NK-92 treated with Interleukin-12 subunit alpha and Interleukin-12 subunit beta, amount 100 ng/mL, for 24 hours (cell line): ENCODE results near the gene GNAO1.

Source experiments
- DNase-seq: peaks from one replicate; lab custom pipeline; 2025; lab: John Stamatoyannopoulos, UW

Gene GNAO1

DNA sequence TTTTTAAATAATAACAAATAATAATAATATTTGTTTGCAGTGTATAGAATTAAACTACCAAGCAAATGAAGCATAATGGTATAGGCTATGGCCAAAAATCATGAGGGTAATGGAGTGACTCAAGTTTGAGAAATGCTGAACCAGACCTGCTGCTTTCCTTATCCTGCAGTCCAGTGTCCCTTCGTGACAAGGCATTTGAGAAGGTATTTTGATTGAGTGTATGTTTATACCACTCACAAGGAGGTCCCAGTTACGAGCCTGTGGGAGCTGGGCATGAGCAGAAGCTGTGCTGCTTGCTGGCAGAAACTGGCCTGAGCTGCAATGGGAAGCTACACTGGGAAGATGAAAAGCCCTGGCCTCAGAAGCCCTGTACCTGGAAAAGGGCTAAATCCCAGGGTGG is 50.3 kb downstream of the GNAO1 start:
- DNase-seq: no peak

DNA sequence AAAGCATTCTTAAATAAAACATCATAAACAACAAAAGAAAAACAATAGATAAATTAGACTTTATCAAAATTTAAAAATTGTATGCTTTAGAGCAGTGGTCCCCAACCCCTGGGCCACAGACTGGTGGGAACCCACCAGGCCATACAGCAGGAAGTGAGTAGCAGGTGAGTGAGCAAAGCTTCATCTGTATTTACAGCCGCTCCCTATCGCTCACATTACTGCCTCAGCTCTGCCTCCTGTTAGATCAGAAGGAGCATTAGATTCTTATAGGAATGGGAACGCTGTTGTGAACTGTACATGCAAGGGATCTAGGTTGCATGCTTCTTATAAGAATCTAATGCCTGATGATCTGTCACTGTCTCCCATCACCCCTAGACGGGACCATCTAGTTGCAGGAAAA is 51.5 kb downstream of the GNAO1 start:
- DNase-seq: no peak

DNA sequence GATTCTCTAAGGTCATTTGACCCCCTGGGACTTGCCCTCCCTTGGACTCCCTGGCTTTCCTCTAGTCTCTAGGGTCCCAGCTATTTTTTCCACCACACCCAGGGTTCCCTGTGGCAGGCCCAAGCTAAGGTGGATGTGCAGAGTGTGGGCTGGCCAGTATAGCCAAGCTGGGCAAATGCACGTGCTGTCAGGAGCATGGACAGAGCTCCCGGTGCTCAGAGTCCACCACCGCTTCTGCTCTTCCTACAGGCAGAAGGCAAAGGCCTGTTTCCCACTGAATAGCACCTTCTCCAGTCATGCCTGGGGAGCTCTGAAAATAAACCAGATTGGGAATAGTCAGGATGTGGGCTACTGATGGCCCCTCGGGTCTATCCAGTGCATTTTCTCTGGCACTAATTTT is 53.3 kb downstream of the GNAO1 start:
- no peak for DNase-seq

DNA sequence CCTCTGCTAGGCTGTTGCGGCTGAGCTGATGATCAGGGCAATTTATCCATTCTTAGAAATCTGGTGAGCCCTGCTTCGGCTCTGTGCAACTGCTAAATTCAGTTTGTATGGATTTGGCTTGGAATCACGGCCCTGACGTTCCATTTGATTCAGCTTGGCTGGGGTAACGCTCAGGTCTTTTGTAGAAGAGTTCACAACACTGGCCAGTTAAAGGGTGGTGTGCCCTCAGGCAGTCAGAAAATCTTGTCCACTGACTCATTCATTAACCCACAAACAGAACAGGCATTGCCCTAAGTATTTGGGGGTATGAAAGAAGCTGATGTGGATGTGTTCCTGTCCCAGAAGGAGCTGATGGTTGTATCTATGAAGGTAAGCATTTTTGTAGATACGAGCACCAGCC is 53.9 kb downstream of the GNAO1 start:
- no peak for DNase-seq

DNA sequence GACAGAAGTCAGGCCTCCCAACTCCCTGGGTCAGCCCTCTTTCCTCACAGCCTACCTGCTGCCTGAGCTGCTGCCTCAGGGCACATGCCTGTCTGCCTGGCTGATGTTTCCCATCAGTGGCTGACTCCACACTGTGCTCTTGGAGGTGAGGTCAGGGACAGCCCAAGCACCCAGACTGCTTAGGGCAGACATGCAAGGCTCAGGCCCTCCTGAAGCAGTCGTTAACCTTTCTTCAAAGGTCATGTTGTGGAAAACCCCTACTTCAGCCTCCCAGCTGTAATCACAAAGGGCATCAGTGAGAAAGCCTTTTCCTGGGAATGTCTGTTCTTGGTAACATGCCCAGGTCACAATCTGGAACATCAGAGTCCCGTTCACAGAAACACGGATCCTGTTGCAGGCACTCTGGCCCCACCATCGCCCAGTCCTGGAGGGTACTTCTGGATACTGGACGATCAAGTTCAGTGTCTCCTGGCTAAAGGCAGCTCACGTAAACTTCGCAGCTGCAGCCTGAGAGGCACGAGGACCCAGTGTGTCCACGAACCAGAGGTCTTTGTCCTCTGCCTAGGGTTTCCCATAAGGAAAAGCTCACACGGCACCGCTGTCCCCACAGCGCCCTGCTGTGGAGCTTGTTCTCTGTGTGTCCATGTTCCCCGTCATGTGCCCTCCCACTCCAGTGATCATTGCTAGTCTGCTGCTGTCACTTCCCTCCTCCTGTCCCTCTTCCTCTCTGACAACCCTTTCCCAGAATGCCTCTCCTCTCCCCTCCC is 54.9 kb downstream of the GNAO1 start:
- no peak for DNase-seq

DNA sequence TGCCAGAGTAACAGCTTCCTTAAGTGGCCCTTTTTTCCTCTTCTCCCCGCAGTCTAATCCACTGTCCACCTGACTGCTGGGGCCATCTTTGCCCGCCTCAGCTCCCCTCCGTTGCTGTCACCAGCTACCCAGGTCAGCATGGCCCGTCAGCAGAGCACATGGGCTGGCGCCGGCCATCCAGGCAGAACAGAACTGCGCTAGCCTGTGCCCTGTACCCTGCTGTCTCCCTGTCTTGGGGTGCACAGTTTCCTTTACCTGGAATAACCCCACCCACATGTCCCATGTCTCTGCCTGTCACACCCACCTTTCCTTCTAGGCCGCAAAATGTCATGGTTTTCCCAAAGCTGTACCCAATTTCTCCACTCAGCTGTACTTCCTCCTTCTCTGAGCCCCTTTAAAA is 55.7 kb downstream of the GNAO1 start:
- no peak for DNase-seq

DNA sequence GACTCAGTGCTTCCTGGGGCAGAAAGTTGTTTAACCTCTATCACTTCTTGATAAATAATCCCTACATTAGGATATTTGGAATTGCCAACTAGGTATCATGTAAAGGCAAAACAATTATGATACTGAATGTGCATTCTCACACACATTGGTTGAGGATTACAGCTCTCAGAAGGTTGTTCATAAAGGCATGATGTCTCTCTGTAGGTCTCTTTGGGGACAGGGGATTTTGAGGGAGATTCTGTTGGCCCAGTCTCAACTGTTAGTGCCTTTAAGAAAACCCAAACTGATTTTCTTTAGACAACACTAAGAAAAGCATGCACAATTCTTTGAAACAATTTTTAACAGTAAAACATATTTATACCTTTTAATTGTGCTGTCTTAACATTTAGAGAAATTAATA is 56.5 kb downstream of the GNAO1 start:
- DNase-seq: no peak

DNA sequence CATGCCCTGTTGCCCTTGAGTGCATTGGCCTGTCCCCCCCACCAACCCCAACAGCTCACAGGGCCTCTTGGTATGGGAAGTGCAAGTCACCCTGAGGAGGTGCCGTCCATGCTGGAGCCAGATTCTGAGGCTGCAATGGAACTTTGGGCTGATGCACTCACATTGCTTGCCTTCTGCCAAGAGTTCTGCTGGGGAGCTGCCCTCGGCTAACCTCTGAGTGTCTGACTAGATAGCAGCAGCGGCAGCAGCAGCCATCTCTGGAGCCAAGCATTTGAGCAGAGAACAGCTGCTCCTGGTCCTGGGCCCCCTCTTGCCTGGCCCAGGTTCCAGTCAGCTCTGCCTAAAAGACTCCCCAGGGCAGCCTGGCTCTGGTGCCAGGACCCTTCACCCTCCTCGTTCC is 61.5 kb downstream of the GNAO1 start:
- no peak for DNase-seq

DNA sequence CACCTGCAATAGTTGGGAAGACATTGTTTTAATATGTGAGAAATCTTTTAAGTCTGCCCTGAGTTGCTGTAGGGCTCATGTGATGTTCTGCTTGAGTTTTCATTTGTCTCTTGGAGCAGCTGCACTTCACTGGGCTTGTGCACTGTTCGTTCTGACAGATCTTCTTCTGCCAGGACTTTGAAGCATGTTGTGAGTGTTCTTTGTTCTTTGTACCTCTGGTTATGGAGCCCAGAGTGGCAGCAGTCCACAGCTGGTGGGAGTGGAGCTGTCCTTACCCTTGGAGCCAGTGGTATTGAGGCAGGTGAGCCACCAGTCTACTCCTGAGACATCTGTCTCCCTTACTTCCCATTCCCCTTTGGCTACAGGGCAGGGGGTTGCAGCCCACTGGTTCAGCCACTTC is 64.6 kb downstream of the GNAO1 start:
- DNase-seq: no peak

DNA sequence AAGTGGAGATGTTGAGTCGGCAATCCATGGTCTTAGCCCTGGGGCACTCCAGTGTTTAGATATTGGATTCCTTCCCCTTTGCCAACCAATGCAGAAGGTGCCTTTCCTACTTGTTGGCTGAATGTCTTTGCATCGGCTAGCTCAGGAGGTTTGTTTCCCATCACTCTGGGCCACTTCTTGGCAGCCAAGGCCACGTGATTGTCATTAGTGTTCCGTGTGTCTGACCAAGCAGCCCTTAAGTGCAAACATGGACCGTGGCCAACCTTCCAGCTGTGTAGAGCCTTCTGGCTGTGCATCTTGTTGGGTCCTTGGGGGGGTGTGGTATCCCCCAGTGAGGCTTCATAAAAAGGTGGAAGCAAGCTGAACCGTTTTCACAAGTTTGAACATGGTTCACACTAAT is 66.0 kb downstream of the GNAO1 start:
- DNase-seq: no peak

DNA sequence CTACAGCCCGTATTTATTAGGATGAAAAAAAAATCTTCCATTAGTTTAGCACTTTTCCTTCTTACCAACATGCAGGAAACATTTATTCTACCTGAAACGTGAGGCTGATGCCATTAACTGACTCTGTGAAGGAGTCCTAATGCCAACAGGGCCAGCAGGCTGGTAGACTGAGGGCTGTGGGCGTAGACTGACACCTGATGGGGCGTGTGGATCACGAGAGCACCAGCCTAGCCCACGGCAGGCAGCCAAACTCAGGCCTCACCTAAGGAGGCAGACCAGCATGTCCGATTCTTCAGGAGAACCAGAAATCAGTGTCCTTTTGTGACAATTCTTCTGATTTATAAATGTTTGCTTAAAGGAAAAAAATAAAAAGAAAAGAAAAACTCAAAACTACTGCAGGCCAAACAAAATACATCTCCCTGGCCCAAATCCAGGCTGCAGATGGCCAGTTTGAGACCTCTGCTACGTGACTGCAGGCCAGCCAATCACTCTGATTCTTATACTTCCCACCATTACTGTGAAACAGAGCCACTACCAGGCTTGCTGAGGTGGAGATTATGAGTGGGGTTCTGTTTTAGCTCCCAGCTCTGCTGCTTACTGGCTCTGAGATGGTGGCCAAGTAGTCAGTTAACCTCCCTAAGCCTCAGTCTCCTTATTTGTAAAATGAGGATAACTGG is 66.5 kb downstream of the GNAO1 start:
- no peak for DNase-seq

DNA sequence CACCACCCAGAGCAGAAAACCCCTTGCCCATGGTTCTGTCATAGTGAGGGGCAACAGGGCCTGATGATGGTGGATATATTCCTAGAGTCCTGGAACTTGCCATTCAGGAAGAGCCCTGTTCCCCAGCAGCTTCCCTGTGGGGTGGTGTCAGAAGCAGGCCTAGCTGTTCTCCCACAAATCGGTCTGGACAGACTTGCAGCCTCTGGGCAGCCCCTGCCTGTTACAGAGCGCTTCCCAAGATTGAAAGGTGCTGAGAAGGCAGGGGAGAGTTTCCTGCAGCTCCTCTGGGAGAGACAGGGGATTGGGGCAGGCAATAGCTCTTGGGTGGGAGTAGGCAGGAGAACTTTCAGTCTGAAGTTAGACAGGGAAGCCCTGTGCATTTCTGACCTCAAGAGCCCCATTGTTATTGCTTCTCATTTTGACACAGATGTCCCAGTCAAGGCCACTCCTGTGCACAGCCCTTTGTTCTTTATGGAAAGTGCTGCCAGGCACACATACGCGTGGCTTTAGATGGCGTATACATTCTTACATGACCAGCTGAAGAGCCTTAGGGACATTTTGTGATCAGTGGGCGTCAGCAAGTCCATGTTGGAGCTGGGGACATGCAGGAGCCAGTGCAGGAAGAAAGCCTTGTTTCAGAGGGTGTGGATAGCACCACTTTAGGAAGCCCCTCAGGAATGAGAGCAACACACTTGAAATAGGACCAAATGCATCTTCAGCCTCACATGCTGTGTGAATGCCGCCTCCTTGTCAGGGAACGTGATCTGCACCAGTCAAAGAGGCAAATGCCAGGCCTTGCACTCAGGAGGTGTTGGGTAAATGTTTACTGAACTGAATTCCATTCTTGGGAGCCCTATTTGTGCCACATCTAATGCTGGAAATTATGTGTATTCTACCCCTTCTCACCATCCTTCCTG is 67.5 kb downstream of the GNAO1 start:
- DNase-seq: no peak

DNA sequence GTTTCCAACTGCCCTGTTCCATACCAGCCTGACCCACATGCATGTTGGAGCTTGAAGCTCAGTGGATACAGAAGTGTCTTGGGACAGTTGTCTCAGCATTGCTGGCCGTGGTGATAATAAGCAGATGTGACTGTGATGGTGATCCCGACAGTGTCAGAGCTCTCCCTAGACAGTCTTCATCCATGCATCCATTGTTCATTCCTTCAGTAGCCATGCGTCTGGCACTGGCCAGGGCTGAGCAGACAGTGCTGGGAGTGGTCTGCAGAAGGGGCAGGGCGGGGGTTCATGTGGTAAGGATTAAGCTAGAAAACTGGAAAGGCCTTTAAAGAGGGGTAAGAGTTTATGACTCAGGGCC is 68.1 kb downstream of the GNAO1 start:
- no peak for DNase-seq

DNA sequence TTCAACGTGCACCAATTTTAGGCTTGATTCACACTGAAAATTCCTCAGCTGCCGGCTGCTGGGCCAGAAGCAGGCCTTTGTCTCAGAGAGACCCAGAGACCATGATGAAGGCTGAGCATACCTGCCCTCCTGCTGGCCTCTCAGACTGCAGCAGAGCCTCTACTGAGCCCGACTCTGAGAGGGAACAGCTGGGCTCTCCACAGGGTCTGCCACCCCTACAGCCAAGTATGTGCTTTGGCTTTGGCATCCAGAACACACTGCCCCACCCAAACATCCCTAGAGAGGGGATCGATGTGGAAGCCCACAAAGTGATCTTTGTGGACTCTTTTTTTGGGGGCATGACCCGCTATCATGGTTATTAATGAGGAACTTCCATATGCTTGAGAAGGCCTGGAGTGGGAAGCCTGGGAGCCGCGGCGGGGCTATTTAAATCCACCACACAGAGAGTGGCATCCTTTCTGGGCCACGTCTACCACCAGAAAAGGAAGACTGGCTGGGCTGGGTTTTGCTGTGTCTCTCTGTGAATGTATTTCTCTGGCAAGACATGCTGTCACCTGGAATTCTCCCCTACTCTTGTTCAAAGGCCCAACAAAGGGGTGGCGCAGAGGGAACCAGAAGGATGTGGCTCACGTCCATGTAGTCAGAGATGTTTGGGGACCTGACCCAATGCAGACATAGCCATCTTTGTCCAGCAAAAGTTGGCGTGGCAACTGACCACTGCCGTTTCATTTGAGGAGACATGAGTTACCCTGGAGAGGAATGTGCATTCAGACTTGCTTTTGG is 69.3 kb downstream of the GNAO1 start:
- DNase-seq: no peak

DNA sequence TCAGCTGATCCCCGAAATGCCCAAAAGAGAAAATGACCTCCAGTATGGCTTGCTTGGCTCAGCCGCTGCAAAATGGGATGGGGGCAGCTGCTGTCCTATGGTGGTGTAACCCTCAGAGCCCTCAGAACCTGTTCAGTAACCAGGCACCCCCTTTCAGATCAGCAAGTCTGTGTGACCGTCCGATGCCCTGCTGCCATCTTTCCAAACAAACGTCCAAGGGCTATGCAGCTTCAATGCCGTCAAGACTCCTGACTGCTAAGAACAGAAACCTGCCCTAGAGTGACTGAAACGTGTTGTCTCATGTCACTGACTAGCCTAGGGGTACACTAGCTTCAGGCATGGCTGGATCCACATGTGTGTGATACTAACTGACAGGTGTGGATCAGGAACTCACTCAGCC is 70.4 kb downstream of the GNAO1 start:
- DNase-seq: no peak

DNA sequence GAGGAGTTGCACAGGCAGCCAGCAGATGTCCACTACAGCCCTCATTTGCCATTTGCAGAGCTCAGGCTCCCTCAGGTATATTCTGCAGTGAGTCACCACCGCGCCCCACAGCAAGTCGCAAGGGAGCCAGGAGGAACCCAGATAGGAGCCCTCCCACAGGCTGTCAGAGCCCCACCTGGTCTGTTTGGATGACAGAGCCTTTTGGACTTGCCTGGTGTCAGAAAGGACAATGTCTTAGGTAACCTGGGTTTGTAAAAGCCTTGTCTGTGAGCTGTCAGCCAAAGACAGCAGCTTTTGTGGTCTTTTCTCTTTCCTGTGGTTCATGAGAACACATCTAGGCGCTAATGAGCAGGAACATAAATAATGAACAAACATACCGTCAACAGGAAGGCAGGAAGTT is 70.9 kb downstream of the GNAO1 start:
- peak; percentile 46 for DNase-seq

DNA sequence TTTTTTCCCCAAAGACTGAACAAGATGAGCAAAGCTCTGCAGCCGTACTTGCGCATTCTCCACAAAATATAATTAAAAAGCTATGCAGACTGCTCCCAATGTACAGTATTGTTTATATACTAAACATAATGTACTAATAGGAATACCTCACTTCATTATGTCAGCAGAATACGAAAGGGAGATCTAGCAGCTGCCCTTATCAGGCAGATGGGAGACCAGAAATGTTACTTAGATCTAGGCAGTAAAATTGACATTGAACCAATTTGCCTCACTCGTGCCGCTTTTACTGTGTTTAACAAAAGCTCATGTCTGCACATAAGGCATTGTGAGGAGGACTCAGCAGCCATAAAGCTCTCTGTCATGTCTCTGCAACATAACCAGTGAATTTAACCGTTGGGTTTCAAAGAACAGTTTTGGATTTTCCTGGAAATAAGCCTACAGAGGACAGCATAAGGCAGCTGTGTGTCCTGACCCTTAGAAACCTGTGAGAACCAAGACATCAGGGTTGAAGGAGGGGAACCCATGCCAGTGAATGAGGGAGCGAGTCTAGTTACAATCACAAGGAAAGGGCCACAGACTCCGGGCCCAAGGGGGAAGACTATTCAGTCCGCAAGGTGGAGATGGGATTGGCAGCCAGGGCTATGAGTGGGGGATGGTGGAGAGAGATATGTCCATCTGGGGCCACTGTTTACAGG is 71.4 kb downstream of the GNAO1 start:
- DNase-seq: no peak

DNA sequence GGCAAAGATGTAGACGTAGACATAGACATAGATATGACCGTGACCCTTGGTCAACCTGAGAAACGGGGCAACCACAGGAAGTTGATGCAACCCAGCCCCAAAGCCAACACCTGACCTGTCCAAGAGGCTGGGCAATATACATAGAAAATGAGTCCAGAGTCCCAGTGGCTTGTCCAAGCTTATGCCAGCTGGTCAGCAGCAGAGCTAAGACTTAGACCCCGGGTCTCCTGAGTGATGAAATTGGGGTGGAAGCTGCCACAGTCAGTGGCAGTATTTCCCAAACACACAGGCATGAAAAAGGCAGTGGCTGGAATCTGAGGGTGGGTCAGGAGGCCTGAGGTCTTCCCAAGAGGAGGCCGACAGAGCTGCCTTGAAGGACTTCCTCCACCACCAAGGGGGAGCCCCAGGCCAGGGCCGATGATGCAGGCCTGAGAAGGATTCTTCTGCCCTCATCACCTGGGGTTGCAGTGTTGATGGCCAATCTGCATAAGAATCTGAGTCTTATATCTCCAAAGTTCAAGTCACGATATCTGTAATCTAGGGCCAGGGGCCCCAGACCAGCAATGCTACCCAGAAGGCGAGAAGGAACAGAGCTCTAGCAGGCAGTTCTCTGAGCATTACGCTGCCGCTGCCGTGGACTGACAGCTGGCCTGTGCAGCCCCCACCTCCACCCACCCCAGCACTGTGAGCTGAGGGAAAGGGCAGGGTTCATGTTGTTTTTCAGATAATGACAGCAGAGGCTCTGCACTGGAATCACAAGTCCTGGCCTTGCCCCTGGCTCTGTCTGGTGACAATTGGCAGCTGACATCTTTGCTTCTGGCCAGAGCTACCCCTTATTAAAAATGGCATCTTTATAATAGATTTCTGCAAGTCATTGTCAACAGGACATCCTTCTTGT is 72.7 kb downstream of the GNAO1 start:
- DNase-seq: no peak

DNA sequence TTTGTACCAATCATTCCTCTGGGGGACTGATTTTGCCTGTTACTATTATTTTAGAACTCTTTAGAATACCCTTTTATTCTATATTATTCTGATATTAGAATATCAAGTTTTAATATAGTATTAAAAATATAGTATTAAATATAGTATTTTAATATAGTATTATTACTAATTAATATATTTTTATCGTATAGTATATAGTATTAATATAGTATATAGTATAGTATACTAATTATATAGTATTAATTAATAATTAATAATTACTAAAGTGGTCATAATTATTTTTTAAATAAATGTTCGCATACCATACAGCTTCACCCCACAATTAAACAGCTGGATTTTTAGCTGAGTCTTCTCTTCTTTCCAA is 73.3 kb downstream of the GNAO1 start:
- no peak for DNase-seq

DNA sequence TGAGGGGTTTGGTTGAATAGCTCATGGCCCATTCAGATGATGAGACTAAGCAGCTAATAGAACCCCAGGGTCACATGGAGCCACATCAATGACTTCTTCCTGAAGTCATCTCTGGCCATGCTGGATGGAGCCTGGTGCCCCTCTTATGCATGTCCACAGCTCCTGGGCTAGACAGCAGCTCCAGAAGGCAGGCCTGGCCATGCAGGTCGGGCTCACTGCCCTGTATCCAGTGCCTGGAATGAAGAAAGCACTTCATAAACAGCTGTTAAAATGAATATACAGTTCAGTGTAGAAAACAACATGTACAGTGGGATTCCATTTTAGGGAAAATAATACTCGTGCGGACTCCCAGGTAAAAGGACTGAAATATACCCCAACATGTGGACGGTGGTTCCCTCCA is 73.9 kb downstream of the GNAO1 start:
- no peak for DNase-seq

DNA sequence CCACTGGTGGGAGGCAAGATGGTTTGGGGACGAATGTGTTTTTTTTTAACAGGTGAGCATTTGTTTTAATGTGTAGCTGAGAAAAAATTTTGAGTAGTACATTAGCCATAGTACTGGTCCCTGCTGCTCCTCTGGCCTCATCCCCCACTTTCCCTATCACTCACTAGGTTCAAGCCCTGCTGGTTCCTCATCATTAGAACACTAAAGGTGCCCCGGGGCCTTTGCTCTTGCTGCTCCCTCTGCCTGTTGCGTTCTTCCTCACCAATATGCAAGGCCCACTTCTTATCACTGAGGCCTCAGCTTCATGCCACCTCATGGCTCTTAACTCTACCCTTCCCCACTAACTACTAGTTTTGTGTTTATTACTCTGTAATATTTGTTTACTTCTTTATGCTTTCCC is 74.5 kb downstream of the GNAO1 start:
- no peak for DNase-seq
